H9 (cell line): ENCODE measurements around the gene SAG. TPM values are rescaled to one million over a fixed set of nuclear protein-coding genes. Genes with fewer than 3 reads are reported as not detected.

ENCODE experiments used
- DNase-seq: peaks from one replicate; pipeline ENCODE4 v3.0.0-alpha.2; 2017
- H2AFZ ChIP-seq: one replicate; pipeline ENCODE4 v1.6.1; 2013; ENCODE audit warnings: mild to moderate bottlenecking, low read length, control low read depth, moderate library complexity
- H2AK5ac ChIP-seq: 2 replicates; pipeline ENCODE4 v1.6.1; 2013; ENCODE audit warnings: low read length, control low read depth, mixed read lengths; ENCODE audit not compliant: insufficient read length
- H2BK120ac ChIP-seq: one replicate; pipeline ENCODE4 v1.6.1; 2013; ENCODE audit warnings: low read depth, mild to moderate bottlenecking, low read length, control low read depth, inconsistent platforms; ENCODE audit not compliant: poor library complexity, severe bottlenecking
- H2BK12ac ChIP-seq: 2 replicates; pipeline ENCODE4 v1.6.1; 2013; ENCODE audit warnings: low read length, control low read depth, mixed read lengths, low read depth; ENCODE audit not compliant: insufficient read length
- H2BK15ac ChIP-seq: 2 replicates; pipeline ENCODE4 v1.6.1; 2013; ENCODE audit warnings: low read depth, low read length, control low read depth
- H2BK20ac ChIP-seq: one replicate; pipeline ENCODE4 v1.6.1; 2013; ENCODE audit warnings: low read depth, mild to moderate bottlenecking, low read length, control low read depth, inconsistent platforms; ENCODE audit not compliant: poor library complexity, severe bottlenecking
- H2BK5ac ChIP-seq: 2 replicates; pipeline ENCODE4 v1.6.1; 2013; ENCODE audit warnings: low read length, control low read depth, mixed read lengths; ENCODE audit not compliant: insufficient read length
- H3K14ac ChIP-seq: 2 replicates; pipeline ENCODE4 v1.6.1; 2013; ENCODE audit warnings: low read length, control low read depth; ENCODE audit not compliant: insufficient read depth
- H3K18ac ChIP-seq: 2 replicates; pipeline ENCODE4 v1.6.1; 2013; ENCODE audit warnings: low read depth, mild to moderate bottlenecking, mixed read lengths, low read length, control low read depth; ENCODE audit not compliant: insufficient read length
- H3K23ac ChIP-seq: 2 replicates; pipeline ENCODE4 v1.6.1; 2013; ENCODE audit warnings: low read length, control low read depth, mixed read lengths, low read depth; ENCODE audit not compliant: insufficient read length
- H3K23me2 ChIP-seq: 2 replicates; pipeline ENCODE4 v1.6.1; 2013; ENCODE audit warnings: low read depth, mild to moderate bottlenecking, mixed read lengths, low read length, control low read depth; ENCODE audit not compliant: insufficient read length, poor library complexity, severe bottlenecking
- H3K27ac ChIP-seq: 2 replicates; pipeline ENCODE4 v1.5.1; 2013; ENCODE audit warnings: low read length, control low read depth, mixed read lengths, low read depth; ENCODE audit not compliant: insufficient read length
- H3K27me3 ChIP-seq: 2 replicates; pipeline ENCODE4 v1.6.1; 2013; ENCODE audit warnings: low read length, control low read depth, inconsistent platforms; ENCODE audit not compliant: insufficient read depth
- H3K4ac ChIP-seq: 2 replicates; pipeline ENCODE4 v1.6.1; 2013; ENCODE audit warnings: low read depth, mild to moderate bottlenecking, control low read depth, inconsistent platforms, low read length, moderate library complexity
- H3K4me1 ChIP-seq: 2 replicates; pipeline ENCODE4 v1.6.1; 2013; ENCODE audit warnings: low read length, control low read depth, inconsistent platforms; ENCODE audit not compliant: insufficient read depth
- H3K4me2 ChIP-seq: 2 replicates; pipeline ENCODE4 v1.6.1; 2013; ENCODE audit warnings: low read length, control low read depth, mixed read lengths; ENCODE audit not compliant: insufficient read length, insufficient read depth
- H3K56ac ChIP-seq: 2 replicates; pipeline ENCODE4 v1.6.1; 2013; ENCODE audit warnings: low read depth, mild to moderate bottlenecking, mixed read lengths, low read length, control low read depth; ENCODE audit not compliant: insufficient read length
- H3K79me1 ChIP-seq: 2 replicates; pipeline ENCODE4 v1.6.1; 2013; ENCODE audit warnings: low read depth, mild to moderate bottlenecking, moderate library complexity, low read length, control low read depth, inconsistent platforms; ENCODE audit not compliant: insufficient read depth, poor library complexity, severe bottlenecking
- H3K79me2 ChIP-seq: 2 replicates; pipeline ENCODE4 v1.6.1; 2013; ENCODE audit warnings: low read length, control low read depth, inconsistent platforms; ENCODE audit not compliant: insufficient read depth
- H3K9ac ChIP-seq: 2 replicates; pipeline ENCODE4 v1.6.1; 2013; ENCODE audit warnings: low read length, control low read depth, mixed read lengths; ENCODE audit not compliant: insufficient read length; ENCODE audit errors: extremely low read depth
- H3K9me3 ChIP-seq: one replicate; pipeline ENCODE4 v1.6.1; 2013; ENCODE audit warnings: low read depth, low read length, inconsistent platforms; ENCODE audit not compliant: control insufficient read depth
- H3T11ph ChIP-seq: one replicate; pipeline ENCODE4 v1.6.1; 2013; ENCODE audit warnings: mild to moderate bottlenecking, low read length, control low read depth, inconsistent platforms
- H4K20me1 ChIP-seq: one replicate; pipeline ENCODE4 v1.6.1; 2013; ENCODE audit not compliant: control insufficient read depth, insufficient read length, insufficient read depth
- H4K5ac ChIP-seq: 2 replicates; pipeline ENCODE4 v1.6.1; 2013; ENCODE audit warnings: low read depth, mild to moderate bottlenecking, mixed read lengths, low read length, control low read depth; ENCODE audit not compliant: insufficient read length
- H4K8ac ChIP-seq: replicated peaks from 2 replicates; pipeline ENCODE4 v1.6.1; 2013; ENCODE audit warnings: low read length, control low read depth, mixed read lengths, low read depth; ENCODE audit not compliant: insufficient read length
- H4K91ac ChIP-seq: 2 replicates; pipeline ENCODE4 v1.6.1; 2013; ENCODE audit warnings: low read depth, mild to moderate bottlenecking, moderate library complexity, mixed read lengths, low read length, control low read depth; ENCODE audit not compliant: insufficient read length
- H3K27ac Mint-ChIP-seq, 3 experiments: 2 replicates in 2 of 3; 3 replicates in 1 of 3; pipeline ENCODE4 v1.8.0; 2020 to 2021; ENCODE audit warnings: mixed read lengths in 3 of 3, mild to moderate bottlenecking in 1 of 3, moderate library complexity in 1 of 3
- H3K27me3 Mint-ChIP-seq: 2 replicates; pipeline ENCODE4 v1.8.0; 2021; ENCODE audit warnings: low read depth, mild to moderate bottlenecking, moderate library complexity, mixed read lengths
- H3K36me3 Mint-ChIP-seq, 3 experiments: 2 replicates in 2 of 3; 3 replicates in 1 of 3; pipeline ENCODE4 v1.8.0; 2020 to 2021; ENCODE audit warnings: low read depth in 3 of 3, mixed read lengths in 3 of 3; ENCODE audit not compliant: insufficient read depth in 1 of 3
- H3K4me1 Mint-ChIP-seq, 2 experiments: 2 replicates each; pipeline ENCODE4 v1.8.0; 2020; ENCODE audit warnings: mixed read lengths in 2 of 2
- H3K4me3 Mint-ChIP-seq, 2 experiments: 2 replicates in 1 of 2; 3 replicates in 1 of 2; pipeline ENCODE4 v1.8.0; 2020 to 2021; ENCODE audit warnings: mild to moderate bottlenecking in 2 of 2, mixed read lengths in 2 of 2, moderate library complexity in 1 of 2
- H3K9me3 Mint-ChIP-seq, 2 experiments: 2 replicates in 1 of 2; 3 replicates in 1 of 2; pipeline ENCODE4 v1.8.0; 2020; ENCODE audit warnings: mild to moderate bottlenecking in 2 of 2, mixed read lengths in 2 of 2, moderate library complexity in 1 of 2
- CTCF ChIP-seq: fragments of 200-600 bp; sonication (generic); conservative IDR thresholded peaks from 3 replicates; pipeline ENCODE4 v1.8.0; 2021; ENCODE audit warnings: antibody characterized with exemption, mild to moderate bottlenecking
- WGBS: extraction: QIAGEN DNeasy Blood & Tissue Kit; methylation state at CpG from one replicate; pipeline ENCODE4 v1.1.7; 2013; ENCODE audit warnings: missing lambda C conversion rate, low lambda C conversion rate, mixed read lengths; ENCODE audit not compliant: insufficient read length; ENCODE audit errors: extremely low coverage; 5-methylcytosine and 5-hydroxymethylcytosine counted together
- total RNA-seq: library from RNA; stranded (reverse); gene quantifications from 2 replicates; pipeline ENCODE4 v1.2.1, GENCODE V29; 2021

Gene SAG
- total RNA-seq, 1 experiment from 2014 or later, result not detected

GRCh38 chr2:233281992-233282603 lies 25.5 kb upstream of the SAG start:
- no peak overlapping the region for H3K4ac ChIP-seq
- Mint-ChIP-seq H3K27ac (0 out of 7 replicates have a peak overlapping the region, but pooled peaks of 1 of the 3 experiments have one; percentile 55), H3K36me3 (peaks cover 41 to 93% (median 71%) of the 10 kb centered on the region in 3 experiments; a peak in 6 of 7 replicates), H3K4me3 (no peak overlapping the region), H3K9me3 (no peaks in the 10 kb centered on the region), H3K4me1 (no peaks in the 10 kb centered on the region), H3K27me3 (no peaks in the 10 kb centered on the region)
- H3K23me2 ChIP-seq, result no peaks in the 10 kb centered on the region
- H3K4me2 ChIP-seq, result no peak overlapping the region
- H2BK15ac ChIP-seq, result no peak overlapping the region
- no peak overlapping the region for H2BK12ac ChIP-seq
- no peak for TF ChIP-seq CTCF
- no peaks in the 10 kb centered on the region for H3K9me3 ChIP-seq
- no peak overlapping the region for H2BK5ac ChIP-seq
- H3T11ph ChIP-seq, result no peak overlapping the region
- H2BK120ac ChIP-seq, result no peak overlapping the region
- H4K5ac ChIP-seq, result no peak overlapping the region
- H2AK5ac ChIP-seq, result no peak overlapping the region
- no peak overlapping the region for H2AFZ ChIP-seq
- H4K8ac ChIP-seq, result no peak overlapping the region
- no peaks in the 10 kb centered on the region for H3K27me3 ChIP-seq
- H3K23ac ChIP-seq, result no peak overlapping the region
- DNase-seq, result no peak
- H3K79me1 ChIP-seq, result no peaks in the 10 kb centered on the region
- no peaks in the 10 kb centered on the region for H3K4me1 ChIP-seq
- no peaks in the 10 kb centered on the region for H3K79me2 ChIP-seq
- no peak overlapping the region for H2BK20ac ChIP-seq
- no peaks in the 10 kb centered on the region for H4K20me1 ChIP-seq
- H3K9ac ChIP-seq, result no peak overlapping the region
- H3K56ac ChIP-seq, result no peak overlapping the region
- no peak overlapping the region for H3K14ac ChIP-seq
- no peak overlapping the region for H3K18ac ChIP-seq
- no peak overlapping the region for H3K27ac ChIP-seq
- no CpG with 5 or more reads among the region's 6 CpGs for WGBS
- no peak overlapping the region for H4K91ac ChIP-seq
